Stimulated activated CD8-positive, alpha-beta memory T cell treated with anti-CD3 and anti-CD28 coated beads, Interleukin-7, amount 100 ng/mL, for 48 hours (primary cell): ENCODE data around the gene MOSPD3.

Source experiments
- DNase-seq, 2 donors: peaks; one replicate each; pipeline ENCODE4 v3.0.0-alpha.2; 2020; ENCODE audit warnings: low read depth in 1 of 2; ENCODE audit errors: extremely low read depth in 1 of 2

Gene MOSPD3

DNA sequence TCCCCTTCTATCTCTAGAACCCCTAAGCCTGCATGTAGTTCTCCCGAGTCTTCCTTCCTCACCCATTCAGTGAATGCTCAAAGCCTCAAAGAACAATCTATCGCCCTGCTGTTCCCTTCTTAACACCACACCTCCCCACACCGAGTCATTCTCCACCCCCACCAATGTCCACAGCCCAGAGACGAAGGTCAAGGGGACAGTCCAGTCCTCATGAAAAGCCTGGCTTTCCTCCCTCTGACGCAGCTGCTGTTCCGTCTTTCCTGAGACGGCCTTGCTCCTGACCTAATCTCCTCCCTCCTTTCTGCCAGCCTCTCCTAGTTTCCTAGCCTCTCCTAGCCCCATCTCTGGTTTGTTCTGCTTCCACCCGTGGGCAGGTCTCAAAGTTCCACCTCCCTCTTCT lies 9.2 kb downstream of the MOSPD3 start:
- no peak for DNase-seq

DNA sequence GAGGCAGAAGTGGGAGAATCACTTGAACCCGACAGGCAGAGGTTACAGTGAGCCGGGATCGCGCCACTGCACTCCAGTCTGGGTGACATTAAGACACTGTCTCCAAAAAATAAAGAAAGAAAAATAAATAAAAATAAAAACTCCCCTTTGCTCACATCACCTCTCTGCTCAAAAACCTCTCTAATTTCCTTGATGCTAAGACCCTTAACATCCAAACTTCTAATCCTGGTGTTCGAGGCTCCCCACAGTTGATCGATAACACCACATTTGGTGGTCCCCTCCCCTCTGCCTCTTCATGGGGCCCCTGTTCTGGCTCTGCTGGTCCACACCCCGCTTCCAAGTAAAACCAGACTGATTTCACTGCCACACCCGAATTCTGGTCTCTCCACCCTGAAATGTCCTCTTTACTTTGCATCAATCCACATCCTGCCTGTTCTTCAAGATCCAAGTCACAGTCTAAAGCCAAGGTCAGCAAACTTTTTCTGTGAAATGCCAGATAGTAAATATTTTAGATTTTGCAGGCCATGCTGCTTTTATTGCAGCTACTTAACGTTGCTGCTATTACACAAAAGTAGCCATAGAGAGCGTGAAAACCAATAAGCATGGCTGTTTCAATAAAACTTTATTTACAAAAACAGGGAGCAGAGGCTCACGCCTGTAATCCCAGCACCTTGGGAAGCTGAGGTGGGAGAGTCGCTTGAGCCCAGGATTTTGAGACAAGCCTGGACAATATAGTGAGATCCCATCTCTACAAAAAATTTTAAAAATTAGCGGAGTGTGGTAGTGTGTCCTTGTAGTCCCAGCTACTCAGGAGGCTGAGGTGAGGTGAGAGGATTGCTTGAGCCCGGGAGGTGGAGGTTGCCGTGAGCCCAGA lies 11.8 kb downstream of the MOSPD3 start:
- DNase-seq: no peak

DNA sequence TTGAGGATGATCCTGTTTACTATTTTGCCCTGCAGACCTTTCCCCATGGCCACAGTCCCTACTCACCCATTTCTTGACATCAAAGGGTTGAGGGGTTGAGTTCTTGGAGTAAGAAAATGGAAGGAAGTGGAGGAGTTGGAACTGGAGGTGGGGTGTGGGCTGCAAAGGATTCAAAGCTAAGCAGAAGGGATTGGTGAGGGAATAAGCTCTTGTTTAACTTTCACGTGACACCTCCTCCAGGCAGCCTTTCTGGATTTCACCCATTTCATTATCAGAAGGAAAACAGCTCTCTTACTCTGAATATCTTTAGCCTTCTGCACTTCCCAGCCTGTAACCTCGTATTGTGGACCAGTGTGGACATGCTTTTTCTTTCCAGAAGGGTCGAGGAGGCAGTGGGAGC lies 13.7 kb downstream of the MOSPD3 start:
- no peak for DNase-seq

DNA sequence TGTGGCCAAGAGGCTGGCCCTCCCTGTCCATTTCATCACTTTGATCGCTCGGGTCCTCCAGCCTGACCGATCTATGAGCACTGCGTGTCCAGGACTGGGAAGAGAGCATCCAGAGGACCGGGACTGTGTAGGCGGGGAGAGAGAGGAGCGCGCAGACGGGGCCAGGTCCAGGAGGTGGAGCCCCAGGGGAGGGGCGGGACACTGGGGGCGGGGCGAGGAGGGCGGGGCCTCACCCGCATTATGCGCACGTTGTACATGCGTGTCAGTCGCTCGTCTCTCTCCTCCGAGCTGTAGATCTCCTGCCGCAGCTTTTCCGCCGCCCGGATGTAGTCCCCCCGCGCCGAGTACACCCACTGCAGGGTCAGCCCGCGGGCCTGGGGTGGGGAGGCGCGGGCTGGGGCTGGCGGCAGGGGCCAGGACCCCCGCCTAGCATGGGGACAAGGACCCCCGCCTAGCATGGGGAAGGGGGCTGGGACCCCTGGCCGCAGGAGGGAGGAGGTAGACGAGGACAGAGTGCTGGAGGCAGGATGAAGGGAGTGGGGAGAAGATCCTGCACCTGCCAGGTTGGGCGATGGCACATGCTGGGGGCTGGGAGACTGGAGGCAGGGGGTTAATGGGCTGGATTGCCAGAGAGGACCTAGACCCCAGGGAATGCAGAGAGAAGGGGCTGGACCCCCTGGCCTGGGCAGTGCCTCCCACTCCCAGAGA lies 14.3 kb downstream of the MOSPD3 start:
- DNase-seq: peak; percentile 81 to 85

DNA sequence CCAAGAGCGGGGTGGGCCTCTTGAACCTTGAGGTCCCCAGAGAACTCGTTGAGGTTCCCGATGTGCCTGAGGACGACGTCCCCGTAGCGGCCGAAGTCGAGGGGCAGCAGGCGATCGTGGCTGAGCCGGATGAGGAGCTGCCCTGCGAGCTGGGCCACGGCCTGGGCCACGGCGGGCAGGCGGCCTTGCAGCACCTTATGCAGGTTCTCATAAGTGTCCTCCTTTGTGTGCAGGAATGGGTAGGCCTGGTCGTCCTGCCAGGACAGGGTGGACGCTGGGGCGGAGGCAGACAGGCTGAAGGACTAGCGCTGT lies 14.9 kb downstream of the MOSPD3 start:
- DNase-seq: no peak

DNA sequence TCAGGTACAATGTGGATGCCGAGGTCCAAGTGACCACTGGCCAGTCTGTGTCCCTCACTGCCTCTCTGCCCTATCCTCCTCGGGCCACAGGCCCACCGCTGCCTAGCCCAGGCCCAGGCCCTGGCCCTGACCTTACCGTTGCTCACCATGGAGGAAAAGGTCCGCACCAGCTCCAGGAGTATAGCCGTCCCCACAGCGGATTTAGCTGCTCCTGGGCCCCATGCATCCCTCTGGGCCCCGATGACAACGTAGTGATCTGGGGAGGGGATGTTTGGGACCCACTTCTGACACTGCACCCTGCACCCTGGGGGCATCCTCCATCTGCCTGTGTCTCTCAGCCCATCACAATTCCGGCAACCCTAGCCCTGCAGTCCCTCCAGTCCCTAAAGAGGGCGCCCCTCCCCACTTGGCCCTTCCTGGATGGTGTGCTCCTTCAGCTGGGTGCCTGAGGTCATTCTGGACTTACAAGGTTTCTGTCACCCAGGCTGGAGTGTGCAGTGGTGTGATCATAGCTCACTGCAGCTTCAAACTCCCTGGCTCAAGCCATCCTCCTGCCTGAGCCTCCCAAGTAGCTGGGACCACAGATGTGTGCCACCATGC lies 16.9 kb downstream of the MOSPD3 start:
- DNase-seq: no peak

DNA sequence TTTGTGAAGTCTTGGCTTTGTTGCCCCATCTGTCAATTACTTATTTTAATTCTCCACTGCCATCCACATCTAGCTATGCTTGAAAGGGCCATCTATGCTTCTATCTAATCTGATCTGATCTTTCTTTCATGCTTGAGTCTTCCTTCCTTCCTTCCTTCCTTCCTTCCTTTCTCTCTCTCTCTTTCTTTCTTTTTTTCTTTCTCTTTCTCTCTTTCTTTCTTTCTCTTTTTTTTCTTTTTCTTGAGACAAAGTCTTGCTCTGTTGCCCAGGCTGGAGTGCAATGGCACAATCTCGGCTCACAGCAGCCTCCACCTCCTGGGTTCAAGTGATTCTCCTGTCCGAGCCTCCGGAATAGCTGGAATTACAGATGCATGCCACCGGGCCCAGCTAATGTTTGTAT lies 17.7 kb downstream of the MOSPD3 start:
- DNase-seq: no peak

DNA sequence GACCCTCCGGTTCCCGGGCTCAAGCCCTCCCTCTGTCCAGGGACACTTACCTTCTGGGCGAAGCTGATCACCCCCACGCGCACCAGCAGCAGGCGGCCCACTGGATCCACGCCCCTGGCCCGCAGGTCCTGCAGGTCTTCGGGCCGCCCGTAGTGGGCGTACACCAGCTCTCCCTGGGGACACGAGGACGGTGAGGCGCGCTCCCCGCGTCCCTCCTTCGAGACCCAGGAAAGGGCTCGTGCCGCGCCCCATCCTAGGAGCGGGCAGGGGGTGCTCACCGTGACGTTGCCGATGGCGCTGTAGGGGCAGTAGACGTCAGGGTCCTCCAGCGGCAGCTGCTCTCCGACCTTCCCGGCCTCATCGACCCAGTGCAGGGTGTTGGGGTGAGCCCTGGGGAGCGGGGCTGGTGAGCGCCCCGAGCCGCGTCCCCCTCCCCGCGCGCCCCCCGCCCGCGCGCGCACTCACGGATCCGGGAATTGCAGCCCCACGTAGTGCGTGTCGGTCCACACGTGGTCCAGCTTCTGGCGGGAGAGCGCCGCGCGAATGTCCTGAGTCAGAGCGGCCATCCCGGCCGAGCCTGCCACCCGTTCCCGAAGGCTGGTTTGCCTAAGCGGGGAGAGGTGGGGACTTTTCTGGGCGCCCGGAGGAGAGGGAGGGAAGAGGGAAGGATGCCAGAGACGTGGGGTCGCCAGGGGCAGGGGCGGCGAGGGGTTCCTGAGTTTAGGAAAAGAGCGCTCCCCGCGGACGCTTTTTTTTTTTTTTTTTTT lies 20.8 kb downstream of the MOSPD3 start:
- DNase-seq: peak in 1 of 2 donors; percentile 49

DNA sequence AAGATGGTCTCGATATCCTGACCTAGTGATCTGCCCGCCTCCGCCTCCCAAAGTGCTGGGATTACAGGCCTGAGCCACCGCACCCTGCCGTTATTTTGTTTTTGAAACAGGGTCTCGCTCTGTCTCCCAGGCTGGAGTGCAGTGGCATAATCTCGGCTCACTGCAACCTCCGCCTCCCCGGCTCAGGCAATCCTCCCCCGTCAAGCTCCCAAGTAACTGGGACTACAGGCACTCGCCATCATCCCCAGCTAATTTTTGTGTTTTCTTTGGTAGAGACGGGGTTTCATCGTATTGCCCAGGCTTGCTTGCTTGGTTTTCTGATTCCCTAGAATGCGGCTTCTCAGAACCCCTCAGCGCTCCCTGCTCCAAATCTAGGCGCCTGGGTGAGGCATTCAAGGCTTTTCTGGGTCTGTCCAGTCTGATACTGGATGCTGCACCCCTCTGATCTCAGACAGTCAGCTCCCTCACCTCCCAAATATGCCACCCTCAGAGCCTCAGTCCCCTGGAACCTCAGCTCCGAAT lies 27.7 kb downstream of the MOSPD3 start:
- DNase-seq: no peak

DNA sequence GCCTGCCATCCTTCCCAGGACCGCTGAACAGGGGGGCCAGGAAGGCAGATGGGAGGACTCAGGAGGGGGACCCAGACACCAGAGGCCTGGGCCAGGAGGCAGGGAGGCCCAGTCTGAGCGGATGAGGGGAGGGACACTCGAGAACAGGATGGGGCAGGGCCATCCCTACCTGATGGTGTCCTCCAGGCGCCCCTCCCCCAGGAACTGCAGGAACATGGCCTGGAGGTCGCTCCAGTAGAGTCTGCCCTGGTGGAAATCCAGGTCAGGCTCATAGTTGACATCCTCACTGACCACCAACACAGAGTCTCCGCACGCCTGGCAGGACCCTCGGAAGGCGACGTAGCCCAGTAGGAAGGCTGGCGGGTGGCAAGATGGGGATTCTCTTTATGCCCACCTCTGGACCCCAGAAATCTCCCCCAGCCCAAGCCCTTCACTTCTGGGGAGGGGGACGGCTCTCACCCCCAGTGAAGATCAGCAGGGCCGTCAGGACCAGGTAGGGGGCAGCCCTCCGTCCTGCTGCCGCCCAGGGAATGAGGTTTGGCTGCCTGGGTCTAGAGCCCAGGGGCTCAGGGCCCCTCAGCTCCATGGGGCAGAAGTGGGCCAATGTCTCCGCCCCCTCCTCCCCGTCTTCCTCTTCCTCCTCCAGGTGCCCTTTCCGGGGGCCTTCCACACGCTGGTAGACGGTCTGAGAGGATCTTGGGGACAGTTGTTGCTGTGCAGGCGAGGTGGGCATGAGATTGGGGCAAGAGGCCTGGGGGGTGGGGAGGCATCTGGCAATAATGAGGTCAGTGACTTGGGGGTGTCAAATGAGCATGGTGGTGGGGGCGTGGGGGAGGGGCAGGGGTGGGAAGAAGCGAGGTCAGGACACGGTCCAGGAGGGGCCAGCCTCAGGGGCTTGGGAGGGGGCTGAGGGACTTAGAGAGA lies 28.4 kb downstream of the MOSPD3 start:
- DNase-seq: no peak

DNA sequence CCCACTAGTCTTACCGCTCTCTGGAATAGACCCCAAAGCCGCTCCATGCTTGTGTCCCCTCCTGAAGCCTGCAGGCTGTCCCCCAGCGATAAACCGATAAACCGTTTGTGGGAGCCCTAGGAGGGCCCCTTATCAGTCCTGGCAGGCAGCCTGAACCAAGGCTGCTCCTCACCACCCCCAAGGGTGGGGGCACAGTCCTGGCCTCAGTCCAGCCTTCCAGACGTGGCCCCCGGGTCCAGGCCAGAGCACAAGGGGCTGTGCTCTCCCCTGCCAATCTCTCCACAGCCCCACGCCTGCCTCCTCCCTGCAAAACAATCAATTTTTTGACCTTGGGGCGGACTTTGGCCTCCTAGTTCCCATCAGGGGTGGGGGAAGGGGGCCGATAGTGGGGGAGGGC lies 29.1 kb downstream of the MOSPD3 start, which contains the start of gene TFR2:
TSS of gene TFR2 (minus strand) at position 90 of the 397 bp plus-strand sequence. CDS start at position 47, 43 bp downstream.
- DNase-seq: no peak

DNA sequence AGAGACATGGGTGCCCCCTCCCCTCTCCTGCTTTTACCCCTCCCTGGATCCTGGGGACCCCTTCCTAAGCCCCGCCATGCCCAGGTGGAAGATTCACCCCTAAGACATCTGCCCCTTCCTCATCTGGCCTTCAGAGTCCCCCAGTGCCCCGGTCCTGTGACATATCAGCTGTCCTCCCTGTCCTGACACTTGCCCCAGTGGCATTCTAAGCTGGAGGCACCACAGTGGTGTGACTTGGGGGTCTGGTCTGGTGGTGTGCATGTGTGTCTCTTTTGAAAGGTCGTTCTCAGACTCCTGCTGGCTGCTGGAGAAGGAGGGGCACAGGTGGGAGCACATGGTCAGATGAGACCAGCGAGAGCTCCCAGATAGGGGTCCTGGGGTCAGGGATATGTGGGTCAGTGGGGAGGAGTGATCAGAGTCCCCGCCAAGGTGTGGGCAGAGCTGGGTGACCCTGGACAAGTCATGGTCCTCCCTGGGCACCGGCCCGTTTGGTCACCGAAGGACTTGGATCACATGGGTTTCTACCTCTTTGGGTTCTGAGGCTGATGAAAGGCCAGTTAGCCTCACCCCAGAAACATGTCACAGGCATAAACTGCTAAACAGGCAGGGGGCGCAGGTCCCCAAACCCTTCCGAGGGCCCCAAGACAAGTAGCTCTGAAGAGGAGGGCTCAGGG lies 29.7 kb downstream of the MOSPD3 start:
- no peak for DNase-seq

DNA sequence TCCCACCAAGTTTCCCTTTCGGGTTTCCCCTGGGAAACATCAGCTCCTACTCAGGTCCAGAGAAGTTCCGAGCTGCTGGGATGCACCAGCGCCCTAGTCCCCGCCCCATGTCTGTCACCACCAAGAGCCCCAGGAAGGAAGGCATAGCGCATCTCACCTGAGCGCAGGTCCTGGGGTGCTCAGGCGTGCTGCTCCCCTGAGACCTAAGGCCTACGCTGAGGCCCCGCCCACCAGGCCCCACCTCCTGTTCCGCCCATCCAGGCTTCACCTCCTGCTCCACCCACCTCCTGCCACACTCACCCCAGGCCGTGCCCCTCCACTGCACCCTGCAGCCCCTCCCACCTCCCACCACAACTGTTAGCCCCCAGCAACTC lies 30.2 kb downstream of the MOSPD3 start:
- DNase-seq: peak in 1 of 2 donors; percentile 34

DNA sequence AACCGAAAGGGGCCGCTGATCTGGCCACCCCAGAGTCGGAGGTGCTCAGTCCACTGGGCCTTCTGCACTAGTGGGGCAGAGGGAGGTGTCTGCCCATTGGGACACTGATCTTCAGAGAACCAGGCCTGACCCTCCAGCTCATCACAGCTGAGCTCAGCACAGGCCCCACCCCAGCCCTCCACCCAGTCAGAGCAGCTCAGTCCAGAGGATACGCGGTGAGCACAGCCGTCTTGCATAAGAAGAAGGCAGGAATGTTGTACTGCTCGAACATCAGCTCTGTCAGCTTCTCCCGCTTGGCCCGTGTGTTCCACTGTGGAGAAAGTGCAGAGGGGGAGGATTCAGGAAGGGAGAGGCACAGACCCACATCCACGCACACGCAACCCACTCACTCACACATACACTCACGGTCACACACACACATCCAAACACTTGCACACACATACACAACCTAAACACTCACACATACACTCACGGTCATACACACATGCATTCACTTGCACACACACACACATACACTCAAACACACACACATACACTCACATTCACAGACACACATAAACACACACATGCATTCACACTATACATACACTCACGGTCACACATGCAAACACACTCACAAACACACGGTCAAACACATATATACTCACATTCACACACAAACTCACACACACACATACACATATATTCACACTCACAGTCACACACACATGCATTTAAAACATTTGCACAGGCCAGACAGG lies 37.7 kb downstream of the MOSPD3 start:
- DNase-seq: no peak

DNA sequence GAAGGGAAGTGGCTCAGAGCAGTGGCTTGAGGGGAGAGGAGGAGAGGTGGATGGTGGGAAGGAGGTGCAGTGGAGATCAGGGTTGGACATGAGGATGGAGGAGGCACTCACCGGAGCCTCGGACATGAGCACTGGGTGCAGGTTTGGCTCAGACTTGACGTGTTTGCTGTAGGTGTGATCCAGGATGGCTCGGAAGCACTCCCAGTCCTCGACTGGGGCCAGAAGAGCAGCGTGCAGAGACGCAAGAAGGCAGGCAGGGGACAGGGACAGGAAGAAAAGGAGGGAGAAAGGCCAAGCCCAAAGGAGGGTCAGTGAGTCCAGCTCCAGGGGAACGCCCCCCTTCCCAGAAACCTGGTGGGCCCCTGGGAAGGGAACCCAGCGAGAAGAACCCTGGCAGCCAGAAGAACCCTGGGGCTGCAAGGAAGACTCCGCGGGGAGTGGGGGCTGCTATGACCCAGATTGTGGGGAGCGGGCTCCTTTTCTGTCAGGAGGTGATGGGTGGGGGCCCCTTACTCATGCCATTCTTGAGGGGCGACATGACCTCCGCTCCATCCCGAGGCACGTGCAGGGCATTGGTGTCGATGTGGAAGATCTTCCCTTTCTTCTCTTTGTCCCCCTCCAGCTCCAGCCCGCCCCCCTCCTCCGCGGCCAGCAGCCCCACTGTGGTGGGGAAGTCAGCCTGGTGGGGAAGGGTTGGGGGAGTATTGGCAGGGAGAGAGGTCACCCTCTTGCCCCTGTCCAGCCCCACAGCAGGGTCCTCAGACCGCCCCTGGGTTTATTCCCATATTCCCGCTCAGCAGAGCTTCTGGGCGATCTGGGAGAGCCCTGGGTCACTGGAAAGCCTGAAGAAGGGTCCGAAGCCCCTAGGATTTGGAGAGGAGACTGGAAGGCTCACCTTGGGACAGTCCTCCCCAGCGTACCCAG lies 42.8 kb downstream of the MOSPD3 start:
- DNase-seq: no peak

DNA sequence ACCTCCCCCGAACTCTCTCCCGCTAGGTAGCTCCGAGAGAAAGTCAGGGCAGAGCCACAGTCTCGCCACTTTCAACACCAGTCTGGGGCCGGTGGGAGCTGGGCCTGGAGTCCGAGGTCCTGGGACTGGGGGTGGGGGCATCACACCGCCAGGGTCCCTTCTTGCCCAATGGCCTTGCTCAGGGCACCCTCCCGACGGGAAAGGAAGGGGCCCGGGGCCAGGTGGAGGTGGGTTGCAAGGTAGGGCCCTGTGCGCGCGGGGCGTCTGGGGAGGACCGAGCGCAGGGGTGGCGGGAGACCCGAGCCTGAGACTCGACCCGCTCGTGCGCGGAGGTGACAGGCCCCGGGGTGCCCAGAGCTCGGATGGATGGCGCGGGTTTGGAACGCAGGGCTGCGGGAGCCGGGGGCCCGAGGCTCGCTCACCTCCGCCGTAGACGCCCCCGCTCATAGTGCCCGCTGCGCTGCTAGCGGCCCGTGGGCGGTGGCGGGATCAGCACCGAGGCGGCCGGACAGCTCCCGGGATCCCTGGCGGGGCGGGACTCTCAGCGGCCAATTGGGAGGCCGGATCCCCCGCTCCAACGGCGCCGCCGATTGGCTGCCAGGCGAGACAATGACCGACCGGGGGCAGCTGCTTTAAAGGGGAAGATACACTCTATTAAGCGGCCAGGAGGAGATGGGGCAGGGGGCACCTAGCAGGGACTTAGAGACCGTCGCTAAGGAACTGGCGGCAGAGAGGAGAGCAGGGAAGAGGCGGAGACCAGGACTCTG lies 43.8 kb downstream of the MOSPD3 start, which contains the start of gene ACTL6B:
TSS of gene ACTL6B (minus strand) at position 541 of the 767 bp plus-strand sequence. CDS start at position 447, 94 bp downstream.
- DNase-seq: no peak
